Measurements from ENCODE around the gene DNAJC16.
A peak's percentile ranks its signal among the peaks of the same experiment; 100 is the strongest.

The DNAJC16 gene

DNA sequence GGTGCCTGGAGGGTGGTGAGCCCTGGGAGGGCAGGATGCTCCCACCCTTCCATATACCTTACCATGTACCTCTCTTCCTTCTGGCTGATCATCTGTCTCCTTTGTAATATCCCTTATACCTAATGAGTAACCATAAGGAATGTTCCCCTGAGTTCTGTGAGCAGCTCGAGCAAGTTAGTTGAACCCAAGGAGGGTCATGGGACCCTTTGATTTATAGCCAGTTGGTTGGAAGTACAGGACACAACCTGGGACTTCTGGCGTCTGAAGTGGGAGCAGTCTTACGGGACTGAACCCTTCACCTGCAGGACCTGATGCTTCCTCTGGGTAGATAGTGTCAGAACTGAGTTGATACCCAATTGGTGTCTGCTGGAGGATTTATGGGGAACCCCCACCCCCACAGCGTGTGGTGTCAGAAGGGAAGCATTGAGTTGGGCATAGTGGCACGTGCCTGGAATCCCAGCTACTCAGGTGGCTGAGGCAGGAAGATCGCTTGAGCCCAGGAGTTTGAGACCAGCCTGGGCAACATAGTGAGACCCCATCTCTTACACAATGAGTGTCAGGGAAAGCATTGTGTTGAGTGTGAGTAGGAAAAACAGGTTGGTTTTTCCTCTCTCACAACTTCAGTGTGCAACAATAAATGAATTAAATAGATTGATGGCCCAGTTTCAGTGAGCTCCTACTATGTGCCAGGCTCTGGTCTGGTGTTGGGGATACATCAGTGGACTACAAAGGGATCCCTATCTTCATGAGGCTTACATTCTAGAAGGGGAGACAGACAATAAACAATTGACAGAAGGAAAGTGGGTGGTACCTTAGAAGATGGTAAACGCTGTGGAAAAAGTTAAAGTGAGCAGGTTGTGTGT lies 16.0 kb downstream of the DNAJC16 start:
- DNase-seq, result no peak

DNA sequence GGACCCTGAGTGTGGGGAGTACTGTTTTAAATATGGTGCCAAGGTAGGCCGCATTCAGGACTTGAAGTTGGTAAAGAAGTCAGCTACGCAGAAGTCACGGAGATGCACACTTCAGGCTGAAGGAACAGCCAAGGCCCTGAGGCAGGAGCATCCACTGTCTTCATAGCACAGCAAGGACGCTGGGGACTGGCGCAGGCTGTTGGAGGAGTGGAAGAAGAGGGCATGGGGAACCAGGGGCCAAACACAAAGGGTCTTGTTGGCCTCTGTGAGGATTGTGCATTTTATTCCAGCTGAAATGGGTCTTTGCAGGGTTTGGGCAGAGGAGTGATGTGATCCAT lies 16.6 kb downstream of the DNAJC16 start:
- DNase-seq, result no peak

DNA sequence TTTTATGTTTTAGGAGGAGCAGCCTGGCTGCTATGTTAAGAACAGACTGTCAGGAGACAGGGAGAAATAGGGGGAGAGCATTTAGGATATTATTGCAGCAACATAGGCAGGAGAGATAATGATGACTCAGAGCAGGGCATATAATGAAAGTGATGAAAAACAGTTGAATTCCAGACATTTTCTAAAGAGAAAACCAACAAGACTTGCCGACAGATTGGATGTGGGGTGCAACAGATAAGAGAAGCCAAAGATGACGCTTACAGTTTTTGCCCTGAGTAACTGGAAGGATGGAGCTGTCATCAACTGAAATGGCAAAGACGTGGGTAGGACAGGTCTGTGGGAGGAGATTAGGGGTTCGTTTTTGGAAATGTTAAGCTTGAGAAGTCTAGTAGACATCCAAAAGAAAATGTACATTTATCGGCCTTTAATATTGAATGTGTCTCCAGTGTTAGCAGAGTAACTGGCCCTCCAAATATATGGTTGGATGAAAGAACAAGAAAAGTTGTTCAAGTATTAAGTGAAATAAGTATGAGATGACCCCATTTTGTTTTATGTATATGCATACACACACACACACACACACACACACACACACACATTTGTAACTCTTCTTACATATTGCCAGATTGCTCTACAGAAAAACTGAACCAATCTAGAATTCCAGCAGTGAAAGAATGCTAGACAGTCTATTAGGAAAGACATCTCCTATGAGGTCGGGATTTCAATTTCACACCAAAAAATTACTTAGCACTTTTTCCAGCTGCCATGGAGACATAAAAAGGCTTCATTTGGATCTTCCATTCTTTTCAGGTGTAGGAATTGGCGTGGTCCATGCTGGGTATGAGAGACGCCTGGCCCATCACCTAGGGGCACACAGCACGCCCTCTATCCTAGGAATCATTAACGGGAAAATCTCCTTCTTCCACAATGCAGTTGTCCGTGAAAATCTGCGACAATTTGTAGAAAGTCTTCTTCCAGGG lies 17.2 kb downstream of the DNAJC16 start:
- no peak for DNase-seq

DNA sequence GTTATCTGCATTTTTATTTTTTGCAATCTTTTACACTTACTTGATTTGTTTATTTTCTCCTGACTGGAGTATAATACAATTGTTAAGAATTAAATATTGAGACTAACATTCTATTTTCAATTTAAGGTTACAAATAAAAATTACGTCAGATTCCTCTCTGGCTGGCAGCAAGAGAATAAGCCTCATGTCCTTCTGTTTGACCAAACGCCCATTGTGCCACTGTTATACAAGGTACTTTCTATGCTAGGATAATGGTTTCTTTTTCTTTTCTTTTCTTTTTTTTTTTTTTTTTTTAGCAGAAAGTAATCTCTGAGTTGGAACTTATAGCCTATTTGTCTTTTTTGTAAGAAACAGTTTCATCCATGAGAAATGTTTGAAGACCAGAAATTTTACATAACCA lies 20.0 kb downstream of the DNAJC16 start:
- DNase-seq, result no peak

DNA sequence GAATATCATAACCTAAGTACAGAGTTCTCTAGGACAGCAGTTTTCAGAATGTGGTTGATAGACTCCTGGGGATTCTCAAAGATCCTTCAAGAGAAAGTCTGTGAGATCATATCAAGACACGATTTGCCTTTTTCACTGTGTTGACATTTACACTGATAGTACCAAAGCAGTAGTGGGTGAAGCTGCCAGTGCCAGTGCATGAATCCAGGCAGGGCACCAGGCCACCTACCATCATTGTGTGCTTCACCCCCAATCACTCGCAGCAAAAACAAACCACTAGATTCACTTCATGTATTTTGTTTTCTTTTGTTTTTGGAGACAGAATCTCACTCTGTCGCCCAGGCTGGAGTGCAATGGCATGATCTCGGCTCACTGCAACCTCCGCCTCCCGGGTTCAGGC lies 23.9 kb downstream of the DNAJC16 start:
- no peak for DNase-seq

DNA sequence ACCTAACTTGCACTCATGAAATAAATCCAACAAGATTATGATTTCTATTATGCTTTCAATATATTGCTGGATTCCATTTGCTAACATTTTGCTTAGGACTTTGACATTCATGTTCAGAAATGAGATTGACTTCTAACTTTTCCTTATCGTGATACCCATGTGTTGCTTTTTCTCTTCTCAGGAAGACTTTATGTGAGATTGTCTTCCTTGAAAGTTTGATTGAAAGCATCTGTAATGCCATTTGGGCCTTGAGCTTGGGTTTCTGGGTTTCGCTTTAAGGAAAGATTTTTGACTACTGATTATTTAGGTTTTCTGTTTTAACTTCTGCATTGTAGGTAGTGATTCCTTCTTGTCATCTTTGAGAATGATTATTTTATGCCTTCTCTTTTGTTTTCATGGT lies 30.4 kb downstream of the DNAJC16 start:
- DNase-seq, result no peak

DNA sequence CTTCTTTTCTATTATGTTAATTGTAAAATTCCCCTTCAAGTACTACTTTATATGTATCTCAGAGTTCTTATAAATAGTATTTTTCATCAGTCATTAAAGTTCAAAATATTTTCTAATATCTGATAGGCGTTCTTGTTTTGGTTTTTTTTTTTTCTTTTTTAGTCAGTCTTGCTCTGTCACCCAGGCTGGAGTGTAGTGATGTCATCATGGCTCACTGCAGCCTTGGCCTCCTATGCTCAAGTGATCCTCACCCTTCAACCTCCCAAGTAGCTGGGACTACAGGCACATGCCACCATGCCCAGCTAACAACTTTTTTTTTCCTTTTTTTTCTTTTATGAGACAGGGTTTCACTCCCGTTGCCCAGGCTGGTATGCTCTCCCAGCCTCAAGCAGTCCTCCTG lies 30.9 kb downstream of the DNAJC16 start:
- no peak for DNase-seq

DNA sequence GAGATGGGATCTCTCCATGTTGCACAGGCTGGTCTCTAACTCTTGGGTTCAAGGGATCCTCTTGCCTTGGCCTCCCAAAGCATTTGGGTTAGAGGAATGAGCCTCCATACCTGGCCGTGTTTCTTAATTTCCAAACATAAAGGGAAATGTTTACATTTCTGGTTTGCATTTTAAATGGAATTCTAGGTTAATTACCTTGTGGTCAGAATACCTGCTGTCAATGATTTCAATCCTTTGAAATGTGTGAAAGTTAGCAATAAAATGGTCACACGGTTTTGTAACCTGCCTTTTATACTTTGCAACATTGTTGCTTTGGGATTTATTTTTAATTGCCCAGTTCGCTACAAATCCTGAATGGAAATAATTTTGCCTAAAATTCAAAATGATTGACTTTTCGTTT lies 31.9 kb downstream of the DNAJC16 start:
- no peak for DNase-seq

DNA sequence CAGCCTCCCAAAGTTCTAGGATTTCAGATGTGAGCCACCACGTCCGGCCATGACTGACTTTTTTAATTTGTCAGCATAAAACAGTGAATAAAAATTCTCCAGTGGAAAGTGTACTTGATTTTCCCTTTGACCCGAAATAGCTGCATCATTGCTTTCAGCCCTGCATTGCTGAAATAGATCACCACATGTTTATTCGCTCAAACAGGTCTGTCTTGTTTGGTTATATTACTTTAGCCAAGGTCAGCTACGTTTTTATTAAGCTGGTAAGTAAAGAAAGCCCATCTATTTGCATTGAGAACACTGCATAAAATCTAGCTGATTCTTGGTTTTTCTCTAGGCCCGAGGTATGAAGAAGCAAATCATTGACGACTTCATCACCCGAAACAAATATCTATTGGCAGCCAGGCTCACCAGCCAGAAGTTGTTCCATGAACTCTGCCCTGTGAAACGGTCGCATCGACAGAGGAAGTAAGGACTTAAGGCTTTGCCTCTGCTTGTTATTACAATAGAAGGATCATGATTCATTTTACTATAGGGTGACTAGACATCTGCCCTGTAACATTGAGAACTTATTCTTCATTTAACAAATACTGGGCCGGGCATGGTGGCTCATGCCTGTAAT lies 32.7 kb downstream of the DNAJC16 start:
- DNase-seq, result no peak

DNA sequence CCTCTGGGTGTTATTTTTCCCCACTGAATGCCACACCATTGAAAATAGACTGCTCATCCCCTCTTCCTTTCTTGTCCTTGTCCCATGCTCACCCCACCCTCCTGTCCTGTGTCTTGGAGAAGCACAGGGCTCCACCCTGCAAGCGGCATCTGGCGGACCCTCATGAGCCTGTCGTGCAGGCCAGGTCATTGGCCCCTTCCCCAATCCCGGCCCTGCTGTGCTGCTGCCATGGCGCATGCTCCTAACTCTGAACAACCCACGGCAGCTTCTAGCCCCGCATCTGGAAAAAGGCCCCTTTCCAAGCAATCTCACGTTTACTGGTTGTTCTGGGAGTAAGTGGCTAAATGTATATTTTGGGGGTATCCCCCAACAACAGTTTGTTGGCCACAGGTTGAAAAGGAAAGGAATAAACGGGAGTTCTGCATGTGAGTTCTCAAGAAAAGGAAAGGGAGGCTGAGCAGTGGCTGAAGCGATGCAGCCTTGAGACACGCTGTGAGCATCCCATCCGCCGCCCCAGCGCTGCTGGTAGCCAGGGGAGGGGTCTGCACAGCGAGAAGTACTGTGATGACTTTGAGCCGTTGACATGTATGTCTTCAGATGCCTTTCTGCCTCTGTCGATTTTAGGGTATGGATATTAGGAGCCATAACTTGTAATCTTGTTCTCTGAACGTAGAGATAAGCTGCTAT lies 41.9 kb downstream of the DNAJC16 start:
- DNase-seq, result no peak

DNA sequence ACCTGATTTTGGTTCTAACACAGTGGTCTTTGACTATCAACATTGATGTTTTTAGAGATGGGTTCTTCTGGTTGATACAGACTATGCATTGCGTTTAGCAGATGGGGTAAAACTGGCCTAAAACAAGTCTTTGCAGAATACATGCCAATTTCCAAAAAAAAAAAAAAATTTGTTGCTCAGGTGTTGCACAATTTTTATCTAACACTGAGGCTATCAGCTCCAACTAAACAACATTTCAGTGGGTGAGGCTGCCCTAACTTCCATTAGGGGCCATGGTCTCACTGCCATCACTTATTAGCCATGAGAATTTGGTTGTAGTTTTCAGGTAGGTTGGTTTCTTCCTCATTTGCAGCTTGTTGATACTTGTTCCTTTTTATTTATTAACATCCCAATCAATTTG lies 44.2 kb downstream of the DNAJC16 start:
- DNase-seq, result no peak

DNA sequence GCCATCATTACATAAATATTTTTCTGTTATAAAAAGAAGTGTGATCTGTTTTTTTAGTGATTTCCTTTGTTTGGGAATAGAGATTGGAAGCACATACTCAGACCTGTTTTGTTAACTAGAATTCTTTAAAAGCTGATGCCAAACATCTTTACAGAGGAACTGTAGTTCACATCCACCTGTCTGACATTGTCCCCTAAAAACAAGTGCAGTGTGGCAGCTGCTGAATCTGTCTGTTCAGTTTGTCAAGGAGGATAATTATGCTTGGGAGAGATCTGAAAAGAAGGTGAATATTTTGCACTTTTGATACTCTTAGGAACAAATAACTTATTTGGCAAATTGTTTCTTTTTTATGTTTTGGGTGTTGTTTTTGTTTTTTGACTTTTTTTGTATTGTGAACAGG lies 44.6 kb downstream of the DNAJC16 start:
- no peak for DNase-seq

DNA sequence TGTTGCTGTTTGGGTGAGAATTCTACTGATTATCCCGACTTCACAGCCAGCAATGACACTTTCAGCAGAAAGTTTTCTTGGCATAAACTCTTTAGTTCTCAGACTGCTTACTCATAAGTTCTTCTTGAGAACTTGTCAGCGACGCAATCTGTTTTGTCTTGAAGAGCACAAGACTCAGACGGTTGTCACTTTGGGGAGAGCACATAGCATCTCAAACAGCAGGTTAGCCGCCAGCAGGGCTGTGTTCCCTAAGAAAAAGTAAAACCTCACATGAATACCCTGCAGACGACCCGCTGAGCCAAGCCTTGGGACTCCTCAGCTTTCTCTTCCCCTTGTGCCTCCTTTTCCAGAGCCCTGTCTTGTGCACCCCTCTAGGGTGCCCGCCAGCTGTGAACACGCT lies 46.8 kb downstream of the DNAJC16 start:
- DNase-seq, result no peak

DNA sequence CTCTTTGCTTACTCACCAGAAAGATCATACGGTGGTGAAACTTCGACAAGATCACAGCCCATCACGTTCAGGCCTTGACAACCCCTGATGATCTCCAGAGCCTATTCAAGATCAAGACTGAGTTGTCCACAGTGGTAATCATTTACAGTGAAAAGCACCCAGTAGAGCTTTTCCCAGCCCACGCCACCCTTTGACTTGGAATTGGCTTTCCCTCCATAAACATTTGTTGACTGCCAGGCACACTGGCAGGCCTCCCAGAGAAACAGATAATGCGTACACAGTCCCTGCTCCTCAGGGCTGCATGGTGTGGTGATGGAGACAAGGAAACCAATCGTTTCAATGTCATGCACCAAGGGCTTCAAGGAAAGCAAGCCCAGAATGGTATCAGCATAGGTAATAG lies 48.1 kb downstream of the DNAJC16 start:
- no peak for DNase-seq

DNA sequence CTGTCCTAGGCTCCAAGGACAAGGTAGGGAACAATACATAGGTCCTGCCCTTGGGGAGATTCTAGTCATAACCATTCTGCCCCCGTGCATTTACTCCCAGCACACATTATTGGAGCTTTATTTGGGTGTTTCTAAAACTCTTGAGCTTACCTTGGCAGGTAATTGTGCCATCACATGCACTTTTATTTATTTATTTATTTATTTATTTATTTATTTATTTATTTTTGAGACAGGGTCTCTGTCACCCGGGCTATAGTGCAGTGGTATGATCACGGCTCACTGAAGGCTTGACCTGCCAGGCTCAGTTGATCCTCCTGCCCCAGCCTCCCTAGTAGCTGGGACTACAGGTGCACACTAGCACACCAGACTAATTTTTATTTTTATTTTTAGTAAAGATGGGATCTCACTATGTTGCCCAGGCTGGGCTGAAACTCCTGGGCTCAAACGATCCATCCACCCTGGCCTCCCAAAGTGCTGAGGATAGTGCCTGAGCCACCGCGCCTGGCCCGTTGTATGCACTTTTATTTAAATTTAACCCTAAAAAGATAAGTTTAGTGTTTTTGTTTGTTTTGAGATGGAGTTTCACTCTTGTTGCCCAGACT lies 49.0 kb downstream of the DNAJC16 start:
- DNase-seq, result no peak

DNA sequence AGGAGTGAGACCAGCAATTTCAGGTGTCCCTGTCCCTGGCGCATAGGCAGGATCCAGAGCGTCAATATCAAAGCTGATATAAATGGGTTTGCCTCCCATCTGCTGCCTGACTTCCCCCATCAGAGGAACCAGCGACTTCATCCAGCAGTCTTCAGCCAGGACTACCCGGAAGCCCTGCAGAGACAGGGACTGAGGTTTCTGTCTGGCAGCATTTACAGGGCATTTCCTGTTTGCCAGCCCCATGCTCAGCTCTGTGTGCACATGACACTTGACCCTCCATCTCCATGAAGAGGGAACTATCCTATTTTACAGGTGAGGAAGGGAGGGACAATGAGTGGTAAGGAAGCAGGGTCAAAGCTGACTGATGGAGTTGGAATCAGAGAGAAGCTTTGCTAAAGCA lies 51.0 kb downstream of the DNAJC16 start:
- no peak for DNase-seq

DNA sequence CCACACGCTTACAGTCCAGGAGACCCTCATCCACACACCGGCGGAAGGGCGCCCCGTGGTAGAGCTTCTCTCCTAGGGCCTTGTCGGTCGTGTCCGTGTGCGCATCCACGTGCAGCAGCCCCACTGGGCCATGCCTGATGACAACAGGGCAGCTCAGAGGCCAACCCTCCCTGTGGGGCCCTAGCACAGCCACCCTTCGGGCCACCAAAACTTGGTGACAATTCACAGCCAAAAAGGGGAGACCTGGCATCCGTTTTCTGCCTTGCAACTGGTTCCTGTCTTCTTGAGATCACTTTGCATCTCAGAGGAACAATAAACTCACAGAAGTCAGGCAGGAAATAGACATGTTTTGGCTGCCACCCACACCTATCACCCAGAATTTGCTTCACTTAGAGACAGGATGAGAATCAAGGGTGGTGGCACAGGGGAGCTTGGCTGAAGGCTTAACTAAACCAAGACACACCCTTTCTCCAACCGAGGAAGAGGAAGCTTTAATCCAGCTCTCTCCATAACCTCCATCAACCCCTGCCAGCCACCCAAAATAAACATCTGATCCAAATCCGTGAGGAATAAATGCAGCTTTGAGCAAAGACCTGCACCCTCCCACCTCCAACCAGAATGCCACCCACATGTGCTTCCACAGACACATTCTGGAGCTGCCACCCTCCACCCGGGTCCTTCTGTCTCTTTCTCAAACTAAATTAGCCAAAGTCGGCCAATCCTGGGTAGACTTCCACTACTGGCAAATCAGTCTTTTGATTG lies 52.5 kb downstream of the DNAJC16 start:
- no peak for DNase-seq

DNA sequence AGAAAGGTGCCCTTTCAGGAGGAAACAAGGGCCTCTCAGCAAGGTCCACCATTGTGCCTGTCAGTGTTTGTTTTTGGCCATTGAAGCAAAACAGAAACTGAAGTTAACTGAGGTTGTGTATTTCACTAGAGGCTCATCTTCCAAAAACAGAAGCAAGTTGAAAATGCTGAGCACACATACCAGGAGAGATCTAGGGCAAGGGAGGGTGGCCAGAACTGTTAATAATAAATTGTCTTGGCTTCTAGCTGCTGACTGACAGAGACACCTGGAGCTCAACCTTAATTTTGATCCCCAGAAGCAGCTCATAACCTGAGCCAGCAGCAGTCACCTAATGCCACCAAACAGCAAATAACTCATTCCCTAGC lies 53.0 kb downstream of the DNAJC16 start:
- DNase-seq, result no peak

DNA sequence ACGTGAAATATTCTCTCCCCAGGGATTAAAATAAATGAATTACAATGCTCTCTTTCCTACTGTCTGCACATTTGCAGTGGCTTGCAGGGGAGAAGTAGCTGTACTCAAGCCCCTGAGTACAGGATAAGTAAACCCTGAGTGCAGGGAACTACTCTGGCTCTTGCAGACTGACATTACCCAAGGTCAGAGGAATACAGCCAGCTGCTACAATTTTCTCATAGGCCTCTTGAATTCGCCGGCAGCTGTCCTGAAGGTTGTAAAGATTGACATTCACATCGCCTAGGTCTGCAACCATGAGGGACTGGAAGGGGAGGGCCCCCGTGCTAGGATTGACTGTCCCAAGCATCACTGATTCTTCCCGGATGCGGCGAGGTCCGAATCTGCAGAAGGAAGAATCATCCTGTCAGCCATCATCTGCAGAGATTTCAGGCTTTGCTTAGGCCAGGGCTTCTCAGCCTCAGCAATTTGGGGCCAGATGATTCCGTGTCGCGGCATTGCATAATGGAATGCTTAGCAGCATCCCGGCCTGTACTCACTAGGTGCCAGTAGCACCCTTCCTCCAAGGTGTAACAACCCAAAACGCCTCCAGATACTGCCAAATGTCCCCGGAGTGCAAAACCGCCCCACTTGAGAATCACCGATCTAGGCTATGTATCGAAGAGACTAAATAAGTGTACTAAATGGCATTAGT lies 56.5 kb downstream of the DNAJC16 start:
- DNase-seq, result no peak

DNA sequence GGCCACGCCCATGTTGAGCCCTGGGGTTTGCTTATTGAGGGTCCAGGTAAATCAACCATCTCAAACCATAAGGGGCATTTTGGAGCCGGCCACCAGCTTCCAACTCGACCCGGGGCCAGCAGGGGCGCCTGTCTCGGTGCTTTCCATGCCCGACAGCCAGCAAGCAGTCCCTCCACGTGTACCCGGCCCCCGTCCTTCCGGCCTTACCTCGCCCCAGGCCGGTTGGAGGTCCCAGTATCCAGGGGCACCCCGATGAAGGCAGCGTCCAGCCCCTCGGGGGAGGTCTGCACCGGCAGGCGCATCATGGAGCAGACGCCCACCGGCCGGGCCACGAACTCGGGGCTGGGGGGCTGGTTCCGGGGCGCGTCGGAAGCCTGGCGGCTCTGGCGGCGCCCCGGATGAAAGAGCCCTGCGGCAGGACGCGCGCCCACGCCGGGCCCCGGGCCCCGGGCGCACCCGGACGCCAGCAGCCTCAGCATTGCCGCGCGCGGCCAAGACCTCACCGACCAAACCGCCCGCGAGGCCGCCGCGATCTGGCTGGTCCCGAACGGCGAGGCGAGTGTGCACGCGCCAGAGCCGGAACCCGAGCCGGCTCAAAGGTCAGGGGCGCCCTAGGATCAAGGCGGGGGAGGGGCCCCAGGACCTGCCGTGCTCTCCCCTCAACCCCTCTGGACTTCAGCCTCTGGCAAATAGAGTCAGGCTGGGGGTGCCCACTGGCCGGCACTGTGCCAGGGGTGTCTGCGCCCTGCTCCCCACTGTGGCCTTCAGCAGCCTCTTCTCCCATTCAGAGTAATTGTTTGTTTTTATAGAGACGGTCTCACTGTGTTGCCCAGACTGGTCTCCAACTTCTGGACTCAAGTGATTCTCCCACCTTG lies 58.1 kb downstream of the DNAJC16 start, which contains the start of gene AGMAT:
AGMAT (minus strand) TSS at position 563 of the 875 bp plus-strand sequence; CDS start at position 479, 84 bp downstream.
- peak; percentile 59 for DNase-seq

Measured in eye (tissue), 1 donor.